ENCODE data around the gene NMT2.

The NMT2 gene

GRCh38 chr10:15092855-15093408 is 75.6 kb downstream of the NMT2 start:
- DNase-seq (ENCODE audit: low spot score), result no peak

- DNase-seq (ENCODE audit: low spot score), result no peak
Observed at GRCh38 chr10:15091418-15091817, 77.1 kb downstream of the NMT2 start.

GRCh38 chr10:15088428-15089261 is 79.8 kb downstream of the NMT2 start, which contains the start of gene ACBD7:
Gene ACBD7 (minus strand): TSS chr10:15088776. CDS start chr10:15088728, 48 bp downstream.
- peak; percentile 93 for DNase-seq (ENCODE audit: low spot score)

- DNase-seq (ENCODE audit: low spot score), result peak; percentile 44
Observed at GRCh38 chr10:15084502-15084922, 84.0 kb downstream of the NMT2 start.

GRCh38 chr10:15083674-15084501 is 84.6 kb downstream of the NMT2 start:
- DNase-seq (ENCODE audit: low spot score), result no peak

- DNase-seq (ENCODE audit: low spot score), result no peak
Observed at GRCh38 chr10:15075421-15075820, 93.1 kb downstream of the NMT2 start.

GRCh38 chr10:15072358-15072757 is 96.1 kb downstream of the NMT2 start:
- no peak for DNase-seq (ENCODE audit: low spot score)

GRCh38 chr10:15069230-15069629 is 99.3 kb downstream of the NMT2 start:
- no peak for DNase-seq (ENCODE audit: low spot score)

GRCh38 chr10:15068802-15069201 is 99.7 kb downstream of the NMT2 start:
- no peak for DNase-seq (ENCODE audit: low spot score)

- DNase-seq (ENCODE audit: low spot score), result no peak
Observed at GRCh38 chr10:15067154-15067553, 101.3 kb downstream of the NMT2 start.

- DNase-seq (ENCODE audit: low spot score), result no peak
Observed at GRCh38 chr10:15060638-15061037, 107.9 kb downstream of the NMT2 start.

GRCh38 chr10:15059914-15060313 is 108.6 kb downstream of the NMT2 start:
- no peak for DNase-seq (ENCODE audit: low spot score)

- no peak for DNase-seq (ENCODE audit: low spot score)
Observed at GRCh38 chr10:15058689-15059088, 109.8 kb downstream of the NMT2 start.

Measured in NAMALWA (cell line).